Measurements from ENCODE around the gene CUL2.

- TF ChIP-seq CTCF (IDR thresholded peaks at IDR 0.05) (no peak), POLR2A (IDR thresholded peaks at IDR 0.05) (no peak)
Measured at GRCh38 chr10:35056133-35056532, 34.0 kb downstream of the CUL2 start.

Data from esophagus squamous epithelium (tissue), 4 donors.